Measurements from ENCODE around the gene SNX25. TPM values are rescaled to one million over a fixed set of nuclear protein-coding genes. Genes with fewer than 3 reads are reported as not detected.

The SNX25 gene
- total and polyA plus RNA-seq, 10 of the 15 experiments (the other 5 are each of a cell fraction or from before 2014, with no cell fraction given) = 11.2 to 117 (median 62.8) TPM

DNA sequence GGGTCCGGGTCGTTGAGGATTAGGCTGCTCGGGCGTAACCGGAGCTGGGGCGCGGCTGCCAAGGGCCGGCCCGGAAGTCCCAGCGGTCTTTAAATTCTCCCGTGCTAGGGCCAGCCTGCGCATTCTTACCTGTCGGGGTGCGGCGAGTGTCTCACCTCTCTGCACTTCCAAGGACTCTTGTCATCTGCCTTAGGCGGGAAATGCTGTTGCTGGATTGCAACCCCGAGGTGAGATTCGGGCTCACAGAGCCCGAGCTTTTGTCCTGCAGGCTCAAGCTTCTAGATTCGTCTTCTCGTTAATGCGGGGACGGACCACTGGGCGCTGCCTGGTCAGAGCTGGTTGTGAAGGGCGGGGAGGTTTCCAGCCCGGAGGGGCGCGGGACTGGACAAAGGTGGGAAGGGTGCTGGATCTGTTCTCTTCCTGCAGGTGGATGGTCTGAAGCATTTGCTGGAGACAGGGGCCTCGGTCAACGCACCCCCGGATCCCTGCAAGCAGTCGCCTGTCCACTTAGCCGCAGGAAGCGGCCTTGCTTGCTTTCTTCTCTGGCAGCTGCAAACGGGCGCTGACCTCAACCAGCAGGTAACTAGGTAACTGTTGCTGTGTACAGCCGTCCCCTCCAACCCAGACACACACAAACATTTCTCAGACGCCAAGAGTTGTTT, 187.5 kb downstream of the SNX25 start, which contains the start of gene ANKRD37 (continued):
- TF ChIP-seq, protein P1, sequence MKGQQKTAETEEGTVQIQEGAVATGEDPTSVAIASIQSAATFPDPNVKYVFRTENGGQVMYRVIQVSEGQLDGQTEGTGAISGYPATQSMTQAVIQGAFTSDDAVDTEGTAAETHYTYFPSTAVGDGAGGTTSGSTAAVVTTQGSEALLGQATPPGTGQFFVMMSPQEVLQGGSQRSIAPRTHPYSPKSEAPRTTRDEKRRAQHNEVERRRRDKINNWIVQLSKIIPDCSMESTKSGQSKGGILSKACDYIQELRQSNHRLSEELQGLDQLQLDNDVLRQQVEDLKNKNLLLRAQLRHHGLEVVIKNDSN (IDR thresholded peaks at IDR 0.05; ENCODE audit: borderline replicate concordance, extremely low read length, insufficient read depth, low read depth, low read length) = no peak
- no peak for TF ChIP-seq NRF1 (conservative IDR thresholded peaks at IDR 0.05; ENCODE audit: low read depth, low read length)
- no peak for TF ChIP-seq RCOR1 (conservative IDR thresholded peaks at IDR 0.05; ENCODE audit: low read depth, low read length)
- no peak for TF ChIP-seq NR2C1 (IDR thresholded peaks at IDR 0.05)
- TF ChIP-seq, protein P2, sequence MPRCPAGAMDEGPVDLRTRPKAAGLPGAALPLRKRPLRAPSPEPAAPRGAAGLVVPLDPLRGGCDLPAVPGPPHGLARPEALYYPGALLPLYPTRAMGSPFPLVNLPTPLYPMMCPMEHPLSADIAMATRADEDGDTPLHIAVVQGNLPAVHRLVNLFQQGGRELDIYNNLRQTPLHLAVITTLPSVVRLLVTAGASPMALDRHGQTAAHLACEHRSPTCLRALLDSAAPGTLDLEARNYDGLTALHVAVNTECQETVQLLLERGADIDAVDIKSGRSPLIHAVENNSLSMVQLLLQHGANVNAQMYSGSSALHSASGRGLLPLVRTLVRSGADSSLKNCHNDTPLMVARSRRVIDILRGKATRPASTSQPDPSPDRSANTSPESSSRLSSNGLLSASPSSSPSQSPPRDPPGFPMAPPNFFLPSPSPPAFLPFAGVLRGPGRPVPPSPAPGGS (IDR thresholded peaks at IDR 0.05; ENCODE audit: borderline replicate concordance, insufficient read depth, low read depth, low read length, poor library complexity, severe bottlenecking) = no peak
- TF ChIP-seq, protein P3, sequence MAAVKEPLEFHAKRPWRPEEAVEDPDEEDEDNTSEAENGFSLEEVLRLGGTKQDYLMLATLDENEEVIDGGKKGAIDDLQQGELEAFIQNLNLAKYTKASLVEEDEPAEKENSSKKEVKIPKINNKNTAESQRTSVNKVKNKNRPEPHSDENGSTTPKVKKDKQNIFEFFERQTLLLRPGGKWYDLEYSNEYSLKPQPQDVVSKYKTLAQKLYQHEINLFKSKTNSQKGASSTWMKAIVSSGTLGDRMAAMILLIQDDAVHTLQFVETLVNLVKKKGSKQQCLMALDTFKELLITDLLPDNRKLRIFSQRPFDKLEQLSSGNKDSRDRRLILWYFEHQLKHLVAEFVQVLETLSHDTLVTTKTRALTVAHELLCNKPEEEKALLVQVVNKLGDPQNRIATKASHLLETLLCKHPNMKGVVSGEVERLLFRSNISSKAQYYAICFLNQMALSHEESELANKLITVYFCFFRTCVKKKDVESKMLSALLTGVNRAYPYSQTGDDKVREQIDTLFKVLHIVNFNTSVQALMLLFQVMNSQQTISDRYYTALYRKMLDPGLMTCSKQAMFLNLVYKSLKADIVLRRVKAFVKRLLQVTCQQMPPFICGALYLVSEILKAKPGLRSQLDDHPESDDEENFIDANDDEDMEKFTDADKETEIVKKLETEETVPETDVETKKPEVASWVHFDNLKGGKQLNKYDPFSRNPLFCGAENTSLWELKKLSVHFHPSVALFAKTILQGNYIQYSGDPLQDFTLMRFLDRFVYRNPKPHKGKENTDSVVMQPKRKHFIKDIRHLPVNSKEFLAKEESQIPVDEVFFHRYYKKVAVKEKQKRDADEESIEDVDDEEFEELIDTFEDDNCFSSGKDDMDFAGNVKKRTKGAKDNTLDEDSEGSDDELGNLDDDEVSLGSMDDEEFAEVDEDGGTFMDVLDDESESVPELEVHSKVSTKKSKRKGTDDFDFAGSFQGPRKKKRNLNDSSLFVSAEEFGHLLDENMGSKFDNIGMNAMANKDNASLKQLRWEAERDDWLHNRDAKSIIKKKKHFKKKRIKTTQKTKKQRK (IDR thresholded peaks at IDR 0.05; ENCODE audit: low read depth, low read length) = no peak
- no peak for TF ChIP-seq ZZZ3 (IDR thresholded peaks at IDR 0.05; ENCODE audit: control insufficient read depth, insufficient read length, low read depth)
- TF ChIP-seq FOXK2 (IDR thresholded peaks at IDR 0.05) = no peak; the same call in 1 of the 2 replicates
- TF ChIP-seq NBN (IDR thresholded peaks at IDR 0.05) = peak; percentile 35
- no peak for TF ChIP-seq ETV6 (conservative IDR thresholded peaks at IDR 0.05 in 1 of 2, IDR thresholded peaks at IDR 0.05 in 1 of 2; ENCODE audit: borderline replicate concordance in 1 of 2, low read depth in 1 of 2)
- no peak for TF ChIP-seq ZBED1 (IDR thresholded peaks at IDR 0.05; ENCODE audit: borderline replicate concordance)
- TF ChIP-seq POLR2A (IDR thresholded peaks at IDR 0.05; ENCODE audit: low read depth, low read length) = peak; percentile 70
- TF ChIP-seq NFXL1 (IDR thresholded peaks at IDR 0.05; ENCODE audit: borderline replicate concordance) = no peak
- no peak for TF ChIP-seq EZH2 (IDR thresholded peaks at IDR 0.05; ENCODE audit: borderline replicate concordance, control insufficient read depth, low read depth, low read length)
- TF ChIP-seq ESRRA (IDR thresholded peaks at IDR 0.05; ENCODE audit: low read length) = no peak
- TF ChIP-seq, protein P4, sequence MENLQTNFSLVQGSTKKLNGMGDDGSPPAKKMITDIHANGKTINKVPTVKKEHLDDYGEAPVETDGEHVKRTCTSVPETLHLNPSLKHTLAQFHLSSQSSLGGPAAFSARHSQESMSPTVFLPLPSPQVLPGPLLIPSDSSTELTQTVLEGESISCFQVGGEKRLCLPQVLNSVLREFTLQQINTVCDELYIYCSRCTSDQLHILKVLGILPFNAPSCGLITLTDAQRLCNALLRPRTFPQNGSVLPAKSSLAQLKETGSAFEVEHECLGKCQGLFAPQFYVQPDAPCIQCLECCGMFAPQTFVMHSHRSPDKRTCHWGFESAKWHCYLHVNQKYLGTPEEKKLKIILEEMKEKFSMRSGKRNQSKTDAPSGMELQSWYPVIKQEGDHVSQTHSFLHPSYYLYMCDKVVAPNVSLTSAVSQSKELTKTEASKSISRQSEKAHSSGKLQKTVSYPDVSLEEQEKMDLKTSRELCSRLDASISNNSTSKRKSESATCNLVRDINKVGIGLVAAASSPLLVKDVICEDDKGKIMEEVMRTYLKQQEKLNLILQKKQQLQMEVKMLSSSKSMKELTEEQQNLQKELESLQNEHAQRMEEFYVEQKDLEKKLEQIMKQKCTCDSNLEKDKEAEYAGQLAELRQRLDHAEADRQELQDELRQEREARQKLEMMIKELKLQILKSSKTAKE (IDR thresholded peaks at IDR 0.05; ENCODE audit: low read depth, poor library complexity, severe bottlenecking) = no peak
- no peak for TF ChIP-seq SREBF1 (IDR thresholded peaks at IDR 0.05; ENCODE audit: low read length)
- TF ChIP-seq, protein P5, sequence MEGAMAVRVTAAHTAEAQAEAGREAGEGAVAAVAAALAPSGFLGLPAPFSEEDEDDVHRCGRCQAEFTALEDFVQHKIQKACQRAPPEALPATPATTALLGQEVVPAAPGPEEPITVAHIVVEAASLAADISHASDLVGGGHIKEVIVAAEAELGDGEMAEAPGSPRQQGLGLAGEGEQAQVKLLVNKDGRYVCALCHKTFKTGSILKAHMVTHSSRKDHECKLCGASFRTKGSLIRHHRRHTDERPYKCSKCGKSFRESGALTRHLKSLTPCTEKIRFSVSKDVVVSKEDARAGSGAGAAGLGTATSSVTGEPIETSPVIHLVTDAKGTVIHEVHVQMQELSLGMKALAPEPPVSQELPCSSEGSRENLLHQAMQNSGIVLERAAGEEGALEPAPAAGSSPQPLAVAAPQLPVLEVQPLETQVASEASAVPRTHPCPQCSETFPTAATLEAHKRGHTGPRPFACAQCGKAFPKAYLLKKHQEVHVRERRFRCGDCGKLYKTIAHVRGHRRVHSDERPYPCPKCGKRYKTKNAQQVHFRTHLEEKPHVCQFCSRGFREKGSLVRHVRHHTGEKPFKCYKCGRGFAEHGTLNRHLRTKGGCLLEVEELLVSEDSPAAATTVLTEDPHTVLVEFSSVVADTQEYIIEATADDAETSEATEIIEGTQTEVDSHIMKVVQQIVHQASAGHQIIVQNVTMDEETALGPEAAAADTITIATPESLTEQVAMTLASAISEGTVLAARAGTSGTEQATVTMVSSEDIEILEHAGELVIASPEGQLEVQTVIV (IDR thresholded peaks at IDR 0.05; ENCODE audit: borderline replicate concordance, partially characterized antibody) = no peak
- no peak for TF ChIP-seq SREBF2 (IDR thresholded peaks at IDR 0.05; ENCODE audit: low read length)
- TF ChIP-seq SIN3A (IDR thresholded peaks at IDR 0.05; ENCODE audit: low read depth, low read length) = peak; percentile 64
